ENCODE measurements around the gene RSL24D1. TPM values are rescaled to one million over a fixed set of nuclear protein-coding genes. Genes with fewer than 3 reads are reported as not detected.

The RSL24D1 gene
- total RNA-seq, 1 experiment from 2014 or later: 43.5 TPM

- H3K27ac ChIP-seq (ENCODE audit: low read length): peak overlapping the region; percentile 57
- peak overlapping the region; percentile 24 for H3K4me2 ChIP-seq (ENCODE audit: low read length)
- peaks cover 16% of the 10 kb centered on the region for H3K4me1 ChIP-seq (ENCODE audit: insufficient read depth, low read length)
- H3K9me3 ChIP-seq (ENCODE audit: low read length): no peaks in the 10 kb centered on the region
- H3K9me2 ChIP-seq (replicated peaks; ENCODE audit: low read length): no peaks in the 10 kb centered on the region
- no peak for TF ChIP-seq EZH2phosphoT487 (IDR thresholded peaks at IDR 0.05; ENCODE audit: borderline replicate concordance, low read length)
- TF ChIP-seq EZH2 (IDR thresholded peaks at IDR 0.05; ENCODE audit: low read length, unreplicated experiment): no peak
- no peak for TF ChIP-seq CTCF (conservative IDR thresholded peaks at IDR 0.05; ENCODE audit: low read depth, low read length)
- H3K79me2 ChIP-seq (ENCODE audit: low read length): peaks cover 28% of the 10 kb centered on the region
- intact Hi-C loops (cut with micrococcal nuclease): no loop called here
- no peak overlapping the region for H3K9ac ChIP-seq (ENCODE audit: low read length)
- ChIA-PET CTCF (interaction anchor here (0.9 to 1.0 kb wide), 2 partner anchors 13 to 63 kb away, joined by 3 read pairs; no protein-coding TSS in a partner anchor), POLR2A (ENCODE audit: unreplicated experiment) (no interaction called here)
- no peak overlapping the region for H2AFZ ChIP-seq (ENCODE audit: low read length)
- no peaks in the 10 kb centered on the region for H3K27me3 ChIP-seq (ENCODE audit: low read length)
- DNase-seq: peak; percentile 55
- no peaks in the 10 kb centered on the region for H3F3A ChIP-seq (ENCODE audit: low read length, unreplicated experiment)
- BruUV-seq (replicated peaks): no TSS peak
- H4K20me1 ChIP-seq (ENCODE audit: low read length): peaks cover 17% of the 10 kb centered on the region
- peak; percentile 78 for ATAC-seq
- no peak overlapping the region for H3K4me3 ChIP-seq (ENCODE audit: low read length)
- peaks cover 51% of the 10 kb centered on the region for H3K36me3 ChIP-seq (ENCODE audit: low read depth, low read length)
Measured at GRCh38 chr15:55183679-55184078, 13.1 kb downstream of the RSL24D1 start.

- TF ChIP-seq EZH2 (IDR thresholded peaks at IDR 0.05; ENCODE audit: low read length, unreplicated experiment) (no peak), EZH2phosphoT487 (IDR thresholded peaks at IDR 0.05; ENCODE audit: borderline replicate concordance, low read length) (no peak), CTCF (conservative IDR thresholded peaks at IDR 0.05; ENCODE audit: low read depth, low read length) (no peak)
- Histone ChIP-seq H3K27me3 (ENCODE audit: low read length) (no peaks in the 10 kb centered on the region), H2AFZ (ENCODE audit: low read length) (no peak overlapping the region), H3F3A (ENCODE audit: low read length, unreplicated experiment) (no peaks in the 10 kb centered on the region), H3K36me3 (ENCODE audit: low read depth, low read length) (peaks cover 36% of the 10 kb centered on the region), H3K4me2 (ENCODE audit: low read length) (no peak overlapping the region), H3K27ac (ENCODE audit: low read length) (no peak overlapping the region), H3K4me1 (ENCODE audit: insufficient read depth, low read length) (peaks cover 10% of the 10 kb centered on the region), H3K9me2 (replicated peaks; ENCODE audit: low read length) (no peaks in the 10 kb centered on the region), H3K4me3 (ENCODE audit: low read length) (no peak overlapping the region), H3K9me3 (ENCODE audit: low read length) (no peaks in the 10 kb centered on the region), H3K79me2 (ENCODE audit: low read length) (no peaks in the 10 kb centered on the region), H4K20me1 (ENCODE audit: low read length) (0 out of 2 replicates have a peak, but pooled peaks cover 3% of the 10 kb centered on the region), H3K9ac (ENCODE audit: low read length) (no peak overlapping the region)
- ATAC-seq: no peak
- ChIA-PET CTCF (no interaction called here), POLR2A (ENCODE audit: unreplicated experiment) (no interaction called here)
- BruUV-seq (replicated peaks): no TSS peak
- DNase-seq: no peak
- intact Hi-C loops (cut with micrococcal nuclease): no loop called here
Measured at GRCh38 chr15:55179141-55179540, 17.6 kb downstream of the RSL24D1 start.

- Histone ChIP-seq H3K27ac (ENCODE audit: low read length) (no peak overlapping the region), H3K4me1 (ENCODE audit: insufficient read depth, low read length) (no peaks in the 10 kb centered on the region), H4K20me1 (ENCODE audit: low read length) (no peaks in the 10 kb centered on the region), H3K4me2 (ENCODE audit: low read length) (no peak overlapping the region), H3K79me2 (ENCODE audit: low read length) (no peaks in the 10 kb centered on the region), H3K9me3 (ENCODE audit: low read length) (no peaks in the 10 kb centered on the region), H3K27me3 (ENCODE audit: low read length) (no peaks in the 10 kb centered on the region), H3K9ac (ENCODE audit: low read length) (no peak overlapping the region), H2AFZ (ENCODE audit: low read length) (no peak overlapping the region), H3F3A (ENCODE audit: low read length, unreplicated experiment) (no peaks in the 10 kb centered on the region), H3K4me3 (ENCODE audit: low read length) (no peak overlapping the region), H3K9me2 (replicated peaks; ENCODE audit: low read length) (no peaks in the 10 kb centered on the region), H3K36me3 (ENCODE audit: low read depth, low read length) (no peaks in the 10 kb centered on the region)
- ChIA-PET POLR2A (ENCODE audit: unreplicated experiment) (no interaction called here), CTCF (no interaction called here)
- DNase-seq (no peak), ATAC-seq (no peak)
- TF ChIP-seq EZH2 (IDR thresholded peaks at IDR 0.05; ENCODE audit: low read length, unreplicated experiment) (no peak), CTCF (conservative IDR thresholded peaks at IDR 0.05; ENCODE audit: low read depth, low read length) (no peak), EZH2phosphoT487 (IDR thresholded peaks at IDR 0.05; ENCODE audit: borderline replicate concordance, low read length) (no peak)
- intact Hi-C loops (cut with micrococcal nuclease): no loop called here
- BruUV-seq (replicated peaks): no TSS peak
Measured at GRCh38 chr15:55170361-55170760, 26.4 kb downstream of the RSL24D1 start.

All from PC-3 (cell line).